ENCODE results near the gene PTPRN2. TPM values are rescaled to one million over a fixed set of nuclear protein-coding genes. Genes with fewer than 3 reads are reported as not detected.
A peak's percentile ranks its signal among the peaks of the same experiment; 100 is the strongest.

Gene PTPRN2
- total and polyA plus RNA-seq, 9 of the 15 experiments (the other 6 are each of a cell fraction or from before 2014, with no cell fraction given) = not detected

GRCh38 chr7:158239290-158239981, 348.2 kb downstream of the PTPRN2 start (continued):
- TF ChIP-seq HMGXB4 (CRISPR knock-in tag; IDR thresholded peaks at IDR 0.05) = no peak
- TF ChIP-seq POLR3G (IDR thresholded peaks at IDR 0.05; ENCODE audit: extremely low read depth, insufficient read length, insufficient replicate concordance) = no peak
- TF ChIP-seq TCF3 (CRISPR knock-in tag; IDR thresholded peaks at IDR 0.05) = no peak
- peak; percentile 26 for TF ChIP-seq CBFA2T2 (conservative IDR thresholded peaks at IDR 0.05)
- peak; percentile 43 for TF ChIP-seq CBFA2T3 (IDR thresholded peaks at IDR 0.05)
- TF ChIP-seq NFIC (IDR thresholded peaks at IDR 0.05) = peak; percentile 86
- TF ChIP-seq ZNF511 (CRISPR knock-in tag; IDR thresholded peaks at IDR 0.05) = no peak
- 0 out of 2 replicates have a peak, but pooled peaks have one; percentile 22 for TF ChIP-seq L3MBTL2 (IDR thresholded peaks at IDR 0.05)
- no peak for TF ChIP-seq ETV5 (CRISPR knock-in tag; IDR thresholded peaks at IDR 0.05; ENCODE audit: low read depth)
- TF ChIP-seq JUND (IDR thresholded peaks at IDR 0.05; ENCODE audit: borderline replicate concordance, low read depth, low read length) = 0 out of 2 replicates have a peak, but pooled peaks have one; percentile 22
- TF ChIP-seq JUND (tag; IDR thresholded peaks at IDR 0.05; ENCODE audit: borderline replicate concordance, low read depth, low read length) = no peak
- TF ChIP-seq SIN3A (IDR thresholded peaks at IDR 0.05; ENCODE audit: borderline replicate concordance in 2 of 2, control insufficient read depth in 1 of 2, low read depth in 2 of 2, low read length in 2 of 2) = no peak
- TF ChIP-seq KAT8 (IDR thresholded peaks at IDR 0.05; ENCODE audit: low read depth) = no peak
- no peak for TF ChIP-seq RFX5 (IDR thresholded peaks at IDR 0.05; ENCODE audit: low read depth, low read length)
- no peak for TF ChIP-seq ATF1 (CRISPR knock-in tag; IDR thresholded peaks at IDR 0.05)
- 0 out of 2 replicates have a peak, but pooled peaks have one; percentile 19 for TF ChIP-seq ATF1 (tag; IDR thresholded peaks at IDR 0.05)
- TF ChIP-seq FOXM1 (IDR thresholded peaks at IDR 0.05; ENCODE audit: low read depth) = no peak
- TF ChIP-seq FOXM1 (CRISPR knock-in tag; IDR thresholded peaks at IDR 0.05; ENCODE audit: low read depth) = no peak
- TF ChIP-seq ID3 (CRISPR knock-in tag; IDR thresholded peaks at IDR 0.05) = no peak
- TF ChIP-seq ID3 (tag; IDR thresholded peaks at IDR 0.05) = no peak
- TF ChIP-seq ZFX (CRISPR knock-in tag; IDR thresholded peaks at IDR 0.05) = no peak
- TF ChIP-seq PBX2 (CRISPR knock-in tag; IDR thresholded peaks at IDR 0.05; ENCODE audit: low read depth) = no peak
- TF ChIP-seq PBX2 (tag; conservative IDR thresholded peaks at IDR 0.05; ENCODE audit: low read depth) = 0 out of 2 replicates have a peak, but pooled peaks have one; percentile 11
- no peak for TF ChIP-seq TAF7 (tag; IDR thresholded peaks at IDR 0.05)
